ENCODE measurements around the gene KLB. TPM values are rescaled to one million over a fixed set of nuclear protein-coding genes. Genes with fewer than 3 reads are reported as not detected.

Gene KLB
- total and polyA plus RNA-seq, 2 experiments from 2014 or later, result 0.03 to 0.19 TPM

DNA sequence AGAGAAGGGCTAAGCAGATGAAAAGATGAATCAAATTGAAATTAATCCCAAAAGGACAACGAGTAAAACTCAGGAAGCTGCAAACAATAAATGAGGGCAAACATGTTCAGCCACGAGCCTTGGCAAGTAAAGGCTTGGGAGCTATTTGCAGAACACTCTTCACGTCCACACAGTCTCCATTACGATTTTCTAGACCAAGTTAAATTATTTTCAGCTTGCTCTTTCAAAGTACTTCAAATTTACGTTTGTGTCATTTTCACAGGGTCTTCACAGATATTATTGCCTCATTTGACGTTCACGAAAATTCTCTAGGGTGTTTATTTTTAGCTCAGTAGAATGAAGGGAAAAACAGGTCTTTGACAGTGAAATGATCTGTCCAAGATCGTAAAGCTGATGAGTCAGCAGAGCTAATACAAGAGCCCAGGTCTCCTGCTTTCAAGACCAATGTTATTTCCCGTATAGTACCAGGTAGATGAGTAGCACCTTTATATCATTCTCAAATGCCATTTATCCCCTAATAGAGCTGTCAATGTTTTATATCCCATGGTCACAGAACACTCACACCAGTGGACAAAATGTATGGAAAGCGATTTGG is 20.9 kb downstream of the KLB start:
- H3K4me3 ChIP-seq, result no peak overlapping the region

More for the DNA sequence above, 20.9 kb downstream of the KLB start:
- H3K4me1 Mint-ChIP-seq, result no peaks in the 10 kb centered on the region
- Histone ChIP-seq H3K9me2 (ENCODE audit: insufficient read depth) (no peaks in the 10 kb centered on the region), H3K4me2 (no peak overlapping the region), H3K27ac (ENCODE audit: low read depth) (no peak overlapping the region), H3K4me1 (ENCODE audit: insufficient read depth) (no peaks in the 10 kb centered on the region), H3K36me3 (ENCODE audit: insufficient read depth) (no peaks in the 10 kb centered on the region), H3K27me3 (ENCODE audit: insufficient read depth) (no peaks in the 10 kb centered on the region), H3K79me2 (replicated peaks; ENCODE audit: insufficient read depth) (no peaks in the 10 kb centered on the region), H2AFZ (no peak overlapping the region), H3F3A (replicated peaks; ENCODE audit: low read depth) (no peaks in the 10 kb centered on the region), H4K20me1 (replicated peaks; ENCODE audit: insufficient read depth) (no peaks in the 10 kb centered on the region)
- ATAC-seq (no peak), DNase-seq (ENCODE audit: low spot score) (no peak)
- peaks cover 2% of the 10 kb centered on the region for H3K27me3 Mint-ChIP-seq (ENCODE audit: insufficient read depth, low read depth, poor library complexity)
- H3K9me3 Mint-ChIP-seq, result no peaks in the 10 kb centered on the region
- no peak overlapping the region; the same call in 1 of the 2 replicates for H3K27ac Mint-ChIP-seq
- TF ChIP-seq EZH2 (IDR thresholded peaks at IDR 0.05; ENCODE audit: low read depth, unreplicated experiment) (no peak), STAT1 (IDR thresholded peaks at IDR 0.05; ENCODE audit: unreplicated experiment) (no peak), ZNF331 (CRISPR knock-in tag; IDR thresholded peaks at IDR 0.05; ENCODE audit: low read depth) (no peak), NANOG (IDR thresholded peaks at IDR 0.05; ENCODE audit: borderline replicate concordance) (no peak), POLR2AphosphoS5 (IDR thresholded peaks at IDR 0.05; ENCODE audit: low read depth) (no peak), ZNF462 (CRISPR knock-in tag; IDR thresholded peaks at IDR 0.05) (no peak), CREB1 (CRISPR knock-in tag; IDR thresholded peaks at IDR 0.05; ENCODE audit: low read depth) (no peak), JUNB (IDR thresholded peaks at IDR 0.05; ENCODE audit: unreplicated experiment) (no peak), ZNF114 (CRISPR knock-in tag; IDR thresholded peaks at IDR 0.05) (no peak), EZH2phosphoT487 (IDR thresholded peaks at IDR 0.05; ENCODE audit: unreplicated experiment) (no peak)
- TF ChIP-seq, protein P1, sequence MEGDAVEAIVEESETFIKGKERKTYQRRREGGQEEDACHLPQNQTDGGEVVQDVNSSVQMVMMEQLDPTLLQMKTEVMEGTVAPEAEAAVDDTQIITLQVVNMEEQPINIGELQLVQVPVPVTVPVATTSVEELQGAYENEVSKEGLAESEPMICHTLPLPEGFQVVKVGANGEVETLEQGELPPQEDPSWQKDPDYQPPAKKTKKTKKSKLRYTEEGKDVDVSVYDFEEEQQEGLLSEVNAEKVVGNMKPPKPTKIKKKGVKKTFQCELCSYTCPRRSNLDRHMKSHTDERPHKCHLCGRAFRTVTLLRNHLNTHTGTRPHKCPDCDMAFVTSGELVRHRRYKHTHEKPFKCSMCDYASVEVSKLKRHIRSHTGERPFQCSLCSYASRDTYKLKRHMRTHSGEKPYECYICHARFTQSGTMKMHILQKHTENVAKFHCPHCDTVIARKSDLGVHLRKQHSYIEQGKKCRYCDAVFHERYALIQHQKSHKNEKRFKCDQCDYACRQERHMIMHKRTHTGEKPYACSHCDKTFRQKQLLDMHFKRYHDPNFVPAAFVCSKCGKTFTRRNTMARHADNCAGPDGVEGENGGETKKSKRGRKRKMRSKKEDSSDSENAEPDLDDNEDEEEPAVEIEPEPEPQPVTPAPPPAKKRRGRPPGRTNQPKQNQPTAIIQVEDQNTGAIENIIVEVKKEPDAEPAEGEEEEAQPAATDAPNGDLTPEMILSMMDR (conservative IDR thresholded peaks at IDR 0.05; ENCODE audit: low read depth in 2 of 2), result no peak
- TF ChIP-seq, protein P2, sequence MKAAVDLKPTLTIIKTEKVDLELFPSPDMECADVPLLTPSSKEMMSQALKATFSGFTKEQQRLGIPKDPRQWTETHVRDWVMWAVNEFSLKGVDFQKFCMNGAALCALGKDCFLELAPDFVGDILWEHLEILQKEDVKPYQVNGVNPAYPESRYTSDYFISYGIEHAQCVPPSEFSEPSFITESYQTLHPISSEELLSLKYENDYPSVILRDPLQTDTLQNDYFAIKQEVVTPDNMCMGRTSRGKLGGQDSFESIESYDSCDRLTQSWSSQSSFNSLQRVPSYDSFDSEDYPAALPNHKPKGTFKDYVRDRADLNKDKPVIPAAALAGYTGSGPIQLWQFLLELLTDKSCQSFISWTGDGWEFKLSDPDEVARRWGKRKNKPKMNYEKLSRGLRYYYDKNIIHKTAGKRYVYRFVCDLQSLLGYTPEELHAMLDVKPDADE (IDR thresholded peaks at IDR 0.05), result no peak
- TF ChIP-seq, protein P3, sequence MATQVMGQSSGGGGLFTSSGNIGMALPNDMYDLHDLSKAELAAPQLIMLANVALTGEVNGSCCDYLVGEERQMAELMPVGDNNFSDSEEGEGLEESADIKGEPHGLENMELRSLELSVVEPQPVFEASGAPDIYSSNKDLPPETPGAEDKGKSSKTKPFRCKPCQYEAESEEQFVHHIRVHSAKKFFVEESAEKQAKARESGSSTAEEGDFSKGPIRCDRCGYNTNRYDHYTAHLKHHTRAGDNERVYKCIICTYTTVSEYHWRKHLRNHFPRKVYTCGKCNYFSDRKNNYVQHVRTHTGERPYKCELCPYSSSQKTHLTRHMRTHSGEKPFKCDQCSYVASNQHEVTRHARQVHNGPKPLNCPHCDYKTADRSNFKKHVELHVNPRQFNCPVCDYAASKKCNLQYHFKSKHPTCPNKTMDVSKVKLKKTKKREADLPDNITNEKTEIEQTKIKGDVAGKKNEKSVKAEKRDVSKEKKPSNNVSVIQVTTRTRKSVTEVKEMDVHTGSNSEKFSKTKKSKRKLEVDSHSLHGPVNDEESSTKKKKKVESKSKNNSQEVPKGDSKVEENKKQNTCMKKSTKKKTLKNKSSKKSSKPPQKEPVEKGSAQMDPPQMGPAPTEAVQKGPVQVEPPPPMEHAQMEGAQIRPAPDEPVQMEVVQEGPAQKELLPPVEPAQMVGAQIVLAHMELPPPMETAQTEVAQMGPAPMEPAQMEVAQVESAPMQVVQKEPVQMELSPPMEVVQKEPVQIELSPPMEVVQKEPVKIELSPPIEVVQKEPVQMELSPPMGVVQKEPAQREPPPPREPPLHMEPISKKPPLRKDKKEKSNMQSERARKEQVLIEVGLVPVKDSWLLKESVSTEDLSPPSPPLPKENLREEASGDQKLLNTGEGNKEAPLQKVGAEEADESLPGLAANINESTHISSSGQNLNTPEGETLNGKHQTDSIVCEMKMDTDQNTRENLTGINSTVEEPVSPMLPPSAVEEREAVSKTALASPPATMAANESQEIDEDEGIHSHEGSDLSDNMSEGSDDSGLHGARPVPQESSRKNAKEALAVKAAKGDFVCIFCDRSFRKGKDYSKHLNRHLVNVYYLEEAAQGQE (IDR thresholded peaks at IDR 0.05; ENCODE audit: unreplicated experiment), result no peak
- H3K4me3 Mint-ChIP-seq, result no peak overlapping the region
- H3K36me3 Mint-ChIP-seq (ENCODE audit: low read depth), result no peaks in the 10 kb centered on the region
